Measurements from ENCODE around the gene KRTAP6-2.

Gene KRTAP6-2

DNA sequence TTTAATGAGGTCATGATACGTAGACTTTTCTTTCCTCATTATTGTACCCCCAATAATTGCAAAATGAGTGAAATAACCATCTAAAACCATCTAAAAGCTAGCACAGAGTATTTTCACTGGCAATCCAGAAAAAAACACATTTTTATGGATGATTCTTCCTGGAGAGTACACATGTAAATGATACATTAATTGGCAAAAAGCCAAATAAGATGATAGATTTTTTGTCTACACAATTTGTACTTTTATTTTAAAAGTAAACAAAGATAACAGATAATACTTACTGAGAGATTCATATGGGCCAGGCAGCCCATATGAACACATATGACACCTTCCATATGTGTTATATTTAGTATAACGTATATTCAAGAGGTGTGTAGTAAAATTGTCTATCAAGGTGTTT, 35.1 kb downstream of the KRTAP6-2 start:
- DNase-seq = no peak

DNA sequence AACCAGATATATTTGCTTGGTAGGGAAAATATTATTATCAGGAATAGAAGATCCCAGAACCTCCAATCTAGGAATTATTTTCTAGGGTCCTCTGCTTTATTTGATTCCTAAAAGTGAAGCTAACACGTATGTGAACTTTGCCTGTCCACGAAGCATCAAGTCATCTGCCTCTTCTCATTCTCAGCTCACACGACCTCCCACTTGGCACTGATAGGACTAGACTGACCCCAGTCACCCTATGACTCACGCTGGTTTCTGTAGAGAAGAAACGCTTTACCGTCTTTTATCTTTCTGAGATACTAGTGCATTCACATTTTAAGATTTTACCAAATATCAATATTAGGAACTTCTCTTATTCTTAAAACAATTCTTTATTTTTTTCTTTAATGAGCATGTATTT, 35.6 kb downstream of the KRTAP6-2 start:
- DNase-seq = no peak

DNA sequence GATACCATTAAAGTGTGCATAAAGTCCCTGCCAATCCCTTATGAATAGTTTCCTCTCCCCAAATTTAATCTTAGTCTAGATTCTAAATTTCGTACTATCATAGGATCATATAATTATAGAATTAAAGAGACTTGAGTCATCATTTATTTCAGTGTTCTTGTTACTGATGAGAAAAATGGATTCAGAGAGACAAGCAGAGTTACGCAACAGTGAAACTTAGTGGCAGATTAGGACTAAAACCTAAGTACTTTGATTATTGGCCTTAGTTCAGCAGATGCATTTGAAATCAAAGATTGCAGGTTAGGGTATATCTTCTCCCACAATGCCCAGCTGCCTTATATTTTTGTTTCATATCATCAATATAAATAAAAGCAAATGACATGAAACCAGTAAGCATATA, 36.7 kb downstream of the KRTAP6-2 start:
- no peak for DNase-seq

DNA sequence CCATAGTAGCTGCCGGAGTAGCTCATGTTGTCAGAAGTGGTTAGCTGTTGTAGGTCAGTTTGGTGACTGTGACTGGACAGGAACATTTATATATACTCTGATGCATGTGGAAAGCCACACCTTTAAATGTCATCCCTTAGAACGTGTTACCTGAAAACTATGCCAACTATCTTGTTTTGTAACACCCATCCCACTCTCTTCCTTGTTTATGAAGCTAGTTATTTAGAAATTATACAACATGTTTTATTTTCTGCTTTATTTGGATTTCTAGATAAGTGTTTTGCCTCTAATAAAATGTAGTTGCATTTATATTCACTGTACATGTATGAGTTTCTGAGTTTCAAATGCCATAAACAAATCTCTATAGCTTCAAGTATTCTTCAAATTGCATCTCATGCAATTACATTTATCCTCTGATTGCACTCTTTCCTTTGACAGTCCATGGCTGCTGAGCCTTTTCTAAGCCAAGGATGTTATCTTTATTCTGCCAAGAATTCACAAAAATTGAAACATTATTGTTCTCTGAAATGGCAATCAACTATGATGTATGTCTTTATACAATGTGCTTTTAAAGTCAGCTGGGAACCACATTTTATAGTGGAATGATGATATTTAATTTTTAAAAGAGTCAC, 37.3 kb downstream of the KRTAP6-2 start, which contains the start of gene KRTAP19-7:
TSS of gene KRTAP19-7 (minus strand) at position 51 of the 632 bp plus-strand sequence. CDS start at position 26, 25 bp downstream.
- no peak for DNase-seq

DNA sequence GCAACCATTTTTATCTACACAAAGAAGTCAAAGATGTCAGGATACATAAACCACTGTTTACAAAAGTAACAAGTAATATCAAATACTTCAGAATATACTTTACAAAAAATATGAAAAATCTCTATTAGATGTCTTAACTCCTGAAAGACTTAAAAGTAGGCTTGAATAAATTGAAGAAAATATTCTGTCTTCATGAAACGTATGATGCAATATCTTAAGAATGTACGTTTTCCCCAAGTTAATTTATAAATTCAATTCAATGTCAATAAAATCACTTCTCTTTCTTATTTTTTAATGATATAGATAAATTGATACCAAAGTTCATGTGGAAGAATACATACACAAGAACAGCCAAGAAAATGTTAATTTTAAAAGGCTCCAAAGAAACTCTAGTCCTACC, 43.6 kb downstream of the KRTAP6-2 start:
- no peak for DNase-seq

DNA sequence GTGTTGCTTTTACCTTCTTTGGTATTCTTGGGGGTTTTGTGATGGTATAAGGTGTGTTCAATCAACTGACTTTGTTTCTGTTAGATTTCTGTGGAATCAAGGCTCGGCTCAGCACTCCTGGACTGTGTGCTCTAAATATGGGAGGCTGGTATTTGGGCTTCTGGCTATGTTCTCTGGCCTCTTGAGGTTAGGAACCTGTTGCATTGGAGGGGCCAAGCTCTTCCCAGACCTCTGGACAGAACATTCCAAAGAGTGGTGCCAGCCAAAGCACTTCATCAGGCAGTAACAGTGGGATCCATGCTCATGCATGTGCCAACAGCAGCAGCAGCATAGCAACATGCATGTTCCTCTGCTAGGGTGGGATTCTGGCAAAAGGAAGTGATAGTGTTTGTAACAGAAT, 45.9 kb downstream of the KRTAP6-2 start:
- no peak for DNase-seq
